Measurements from ENCODE around the gene PSMD12.
"Not testable (repeated sequence)": the region's sequence is repeated elsewhere in the genome, so short reads cannot be mapped to it uniquely, and the experiment has no call there.

The PSMD12 gene

DNA sequence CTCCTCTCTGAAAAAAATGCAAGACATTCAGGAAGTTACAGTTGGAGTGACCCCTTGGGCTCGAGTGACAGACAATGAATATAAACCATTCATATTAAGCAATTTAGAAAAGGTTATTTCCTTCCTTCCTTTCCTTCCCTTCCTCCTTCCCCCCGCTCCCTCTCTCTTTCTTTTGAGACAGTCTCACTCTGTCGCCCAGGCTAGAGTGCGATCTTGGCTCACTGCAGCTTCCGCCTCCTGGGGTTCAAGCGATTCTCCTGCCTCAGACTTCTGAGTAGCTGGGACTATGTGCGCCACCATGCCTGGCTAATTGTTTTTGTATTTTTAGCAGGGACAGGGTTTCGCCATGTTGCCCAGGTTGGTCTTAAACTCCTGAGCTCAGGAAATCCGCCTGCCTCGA is 13.2 kb downstream of the PSMD12 start:
- DNase-seq: no peak

DNA sequence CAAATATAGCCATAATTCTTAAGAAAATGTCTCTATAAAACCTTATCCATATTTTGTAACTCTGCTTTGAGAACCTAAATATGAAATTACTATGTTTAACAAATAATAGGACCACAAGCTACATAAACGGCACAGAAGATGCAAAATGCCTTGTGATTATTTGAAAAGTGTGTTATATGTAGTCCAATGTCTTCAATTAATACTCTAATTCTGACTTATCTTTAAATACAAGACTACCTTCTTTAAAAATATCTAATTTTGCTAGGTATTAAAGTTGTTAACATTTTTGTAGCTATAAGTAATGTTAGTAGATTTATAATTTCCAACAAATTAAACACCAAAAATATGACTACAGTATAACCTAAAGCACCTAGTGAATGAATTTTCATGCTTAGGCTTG is 17.0 kb downstream of the PSMD12 start:
- DNase-seq: no peak

DNA sequence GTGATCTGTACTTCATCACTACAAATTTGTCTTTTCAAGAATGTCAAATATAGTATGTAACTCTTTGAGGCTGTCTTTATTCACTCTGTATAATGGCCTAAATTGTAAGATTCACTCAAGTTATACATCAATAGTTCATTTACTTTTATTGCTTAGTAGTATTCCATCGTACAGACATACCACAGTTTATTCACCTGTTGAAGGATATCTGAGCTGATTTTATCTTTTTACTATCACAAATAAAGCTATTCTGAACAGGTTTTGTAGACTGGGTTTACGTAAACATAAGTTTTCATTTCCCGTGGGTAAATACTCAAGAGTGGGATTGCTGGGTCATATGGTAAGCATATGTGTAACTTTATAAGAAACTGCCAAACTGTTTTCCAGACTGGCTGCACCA is 18.6 kb downstream of the PSMD12 start:
- no peak for DNase-seq

DNA sequence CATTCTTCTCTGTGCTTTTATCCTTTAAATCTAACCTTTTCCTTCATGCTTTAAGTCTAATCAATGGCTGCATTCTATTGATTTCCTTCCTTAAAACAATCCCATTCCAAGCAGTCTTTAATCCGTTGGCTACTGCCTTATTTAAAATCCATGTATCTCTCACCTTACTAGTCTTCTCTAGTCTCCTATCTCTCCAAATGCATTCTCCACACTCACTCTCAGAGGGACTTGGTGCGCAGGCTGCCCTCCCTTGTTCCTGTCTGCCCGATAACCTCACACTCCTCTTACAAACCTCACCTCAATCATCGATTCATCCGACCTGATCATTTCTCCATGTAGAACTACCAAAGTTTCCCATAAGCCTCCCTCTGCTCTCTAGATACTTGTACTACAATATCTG is 23.1 kb downstream of the PSMD12 start:
- no peak for DNase-seq

DNA sequence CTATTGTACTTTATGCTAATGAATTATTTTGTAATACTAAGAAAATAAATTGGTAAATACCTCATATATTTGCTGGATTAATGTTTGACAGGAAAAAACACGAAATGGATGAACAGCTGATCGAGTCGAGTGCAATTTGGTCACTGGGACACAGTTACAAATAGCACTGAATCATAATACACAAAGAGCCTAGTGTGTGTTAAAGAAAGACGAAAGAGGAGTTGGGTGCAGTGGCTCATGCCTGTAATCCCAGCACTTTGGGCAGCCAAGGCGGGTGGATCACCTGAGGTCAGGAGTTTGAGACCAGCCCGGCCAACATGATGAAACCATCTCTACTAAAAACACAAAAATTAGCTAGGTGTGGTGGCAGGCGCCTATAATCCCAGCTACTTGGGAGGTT is 28.0 kb downstream of the PSMD12 start:
- not testable (repeated sequence) for DNase-seq

DNA sequence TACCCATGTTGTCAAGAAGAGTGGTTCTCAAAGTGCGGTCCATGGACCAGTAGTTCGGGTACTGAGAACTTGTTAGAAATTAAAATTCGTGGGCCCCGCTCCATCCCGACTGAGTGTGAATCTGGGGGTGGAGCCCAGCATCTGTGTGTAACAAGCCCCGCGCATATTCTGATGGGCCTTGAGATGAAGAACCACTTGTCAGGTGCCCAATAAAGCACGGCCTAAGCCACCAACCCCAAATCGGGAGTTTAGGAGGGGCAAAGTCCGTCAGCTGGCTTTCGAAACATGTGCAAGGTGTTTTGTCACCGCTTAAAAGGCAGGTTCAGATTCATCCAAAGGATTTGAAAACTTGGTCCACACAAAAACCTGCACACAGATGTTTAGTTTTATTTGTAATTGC is 29.5 kb downstream of the PSMD12 start:
- DNase-seq: no peak

DNA sequence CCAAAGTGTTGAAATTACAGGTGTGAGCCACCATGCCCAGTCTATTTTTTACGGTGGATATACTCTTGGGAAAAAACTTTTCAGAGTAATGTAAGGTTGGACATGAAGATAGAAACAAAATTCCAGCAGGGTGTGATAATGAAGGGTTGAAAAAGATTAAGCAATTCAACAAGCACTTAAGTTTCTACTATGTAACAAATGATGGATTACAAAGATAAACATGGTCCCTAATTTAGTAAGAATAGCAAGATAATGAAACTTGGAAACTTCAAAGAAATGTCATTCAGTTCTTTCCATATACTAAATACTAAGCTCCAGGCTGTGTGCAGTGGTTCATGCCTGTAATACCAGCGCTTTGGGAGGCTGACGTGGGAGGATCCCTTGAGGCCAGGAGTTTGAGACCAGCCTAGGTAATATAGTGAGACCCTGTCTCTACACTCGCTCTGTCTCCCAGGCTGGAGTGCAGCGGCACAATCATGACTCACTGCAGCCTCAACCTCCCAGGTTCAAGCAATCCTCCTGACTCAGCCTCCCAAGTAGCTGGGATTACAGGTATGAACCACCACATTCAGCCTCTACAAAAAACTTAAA is 31.0 kb downstream of the PSMD12 start:
- no peak for DNase-seq

DNA sequence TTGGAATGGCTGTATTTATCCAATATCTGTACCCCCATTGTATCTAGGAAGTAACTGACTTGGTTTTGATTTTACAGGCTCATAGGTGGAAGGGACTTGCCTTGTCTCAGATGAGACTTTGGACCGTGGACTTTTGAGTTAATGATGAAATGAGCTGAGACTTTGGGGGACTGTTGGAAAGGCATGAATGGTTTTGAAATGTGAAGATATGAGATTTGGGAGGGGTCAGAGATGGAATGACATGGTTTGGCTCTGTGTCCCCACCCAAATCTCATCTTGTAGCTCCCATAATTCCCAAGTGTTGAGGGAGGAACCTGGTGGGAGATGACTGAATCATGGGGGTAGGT is 34.2 kb downstream of the PSMD12 start:
- DNase-seq: not testable (repeated sequence)

DNA sequence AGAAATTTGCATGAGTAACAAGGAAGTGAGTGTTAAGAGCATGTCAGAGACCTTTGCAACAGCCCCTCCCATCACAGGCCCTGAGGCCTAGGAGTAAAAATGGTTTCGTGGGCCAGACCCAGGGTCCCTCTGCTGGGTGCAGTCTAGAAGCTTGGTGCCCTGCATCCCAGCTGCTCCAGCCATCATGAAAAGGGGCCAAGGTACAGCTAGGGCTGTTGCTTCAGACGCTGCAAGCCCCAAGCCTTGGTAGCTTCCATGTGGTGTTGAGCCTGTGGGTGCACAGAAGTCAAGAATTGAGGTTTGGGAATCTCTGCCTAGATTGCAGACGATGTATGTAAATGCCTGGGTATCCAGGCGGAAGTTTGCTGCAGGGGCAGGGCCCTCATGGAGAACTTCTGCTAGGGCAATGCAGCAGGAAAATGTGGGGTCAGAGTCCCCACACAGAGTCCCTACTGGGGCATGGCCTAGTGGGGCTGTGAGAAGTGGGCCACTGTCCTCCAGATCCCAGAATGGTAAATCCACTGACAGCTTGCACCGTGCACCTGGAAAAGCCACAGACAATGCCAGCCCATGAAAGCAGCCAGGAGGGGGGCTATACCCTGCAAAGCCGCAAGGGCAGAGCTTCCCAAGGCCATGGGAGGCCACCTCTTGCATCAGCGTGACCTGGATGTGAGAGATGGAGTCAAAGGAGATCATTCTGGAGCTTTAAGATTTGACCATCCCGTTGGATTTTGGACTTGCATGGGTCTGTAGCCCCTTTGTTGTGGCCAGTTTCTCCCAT is 34.8 kb downstream of the PSMD12 start:
- not testable (repeated sequence) for DNase-seq

DNA sequence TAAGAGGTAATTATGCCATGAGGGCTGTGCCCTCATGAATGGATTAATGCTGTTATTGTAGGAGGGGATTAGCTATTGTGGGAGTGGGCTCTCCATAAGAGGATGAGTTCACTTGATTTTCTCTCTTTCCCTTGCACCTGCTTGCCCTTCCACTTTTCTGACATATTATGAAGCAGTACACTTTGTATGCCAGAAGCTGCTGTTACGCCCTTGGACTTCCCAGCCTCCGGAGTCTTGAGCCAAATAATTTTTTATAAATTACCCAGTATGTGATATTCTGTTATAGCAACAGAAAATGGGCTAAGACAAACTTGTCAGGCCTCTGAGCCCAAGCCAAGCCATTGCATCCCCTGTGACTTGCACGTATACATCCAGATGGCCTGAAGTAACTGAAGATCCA is 38.4 kb downstream of the PSMD12 start:
- DNase-seq: no peak

DNA sequence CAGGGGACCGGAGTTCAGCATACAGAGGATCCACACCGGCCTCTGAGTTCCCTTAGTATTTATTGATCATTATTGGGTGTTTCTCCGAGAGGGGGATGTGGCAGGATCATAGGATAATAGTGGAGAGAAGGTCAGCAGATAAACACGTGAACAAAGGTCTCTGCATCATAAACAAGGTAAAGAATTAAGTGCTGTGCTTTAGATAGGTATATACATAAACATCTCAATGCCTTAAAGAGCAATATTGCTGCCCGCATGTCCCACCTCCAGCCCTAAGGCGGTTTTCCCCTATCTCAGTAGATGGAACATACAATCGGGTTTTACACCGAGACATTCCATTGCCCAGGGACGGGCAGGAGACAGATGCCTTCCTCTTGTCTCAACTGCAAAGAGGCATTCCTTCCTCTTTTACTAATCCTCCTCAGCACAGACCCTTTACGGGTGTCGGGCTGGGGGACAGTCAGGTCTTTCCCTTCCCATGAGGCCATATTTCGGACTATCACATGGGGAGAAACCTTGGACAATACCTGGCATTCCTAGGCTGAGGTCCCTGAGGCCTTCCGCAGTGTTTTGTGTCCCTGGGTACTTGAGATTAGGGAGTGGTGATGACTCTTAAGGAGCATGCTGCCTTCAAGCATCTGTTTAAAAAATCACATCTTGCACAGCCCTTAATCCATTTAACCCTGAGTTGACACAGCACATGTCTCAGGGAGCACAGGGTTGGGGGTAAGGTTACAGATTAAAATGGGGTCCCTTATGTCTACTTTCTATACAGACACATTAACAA is 39.2 kb downstream of the PSMD12 start:
- DNase-seq: not testable (repeated sequence)

DNA sequence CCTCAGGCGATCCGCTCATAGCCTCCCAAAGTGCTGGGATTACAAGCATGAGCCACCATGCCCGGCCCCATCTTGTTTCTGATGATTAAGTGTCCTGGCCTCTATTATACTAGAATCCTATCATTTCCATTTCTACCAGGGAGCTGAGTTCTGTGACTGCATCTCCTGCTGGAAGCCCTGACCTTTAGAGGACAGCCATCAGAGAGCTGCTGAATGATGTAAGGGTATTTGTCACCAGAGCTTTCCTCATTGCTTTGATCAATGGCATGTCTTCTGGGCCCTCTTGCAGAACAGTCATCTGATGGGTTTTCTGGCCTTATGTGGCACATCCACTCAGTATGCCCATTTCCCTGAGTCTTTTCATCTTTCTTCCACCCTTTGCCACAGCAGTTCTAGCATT is 39.9 kb downstream of the PSMD12 start:
- no peak for DNase-seq

DNA sequence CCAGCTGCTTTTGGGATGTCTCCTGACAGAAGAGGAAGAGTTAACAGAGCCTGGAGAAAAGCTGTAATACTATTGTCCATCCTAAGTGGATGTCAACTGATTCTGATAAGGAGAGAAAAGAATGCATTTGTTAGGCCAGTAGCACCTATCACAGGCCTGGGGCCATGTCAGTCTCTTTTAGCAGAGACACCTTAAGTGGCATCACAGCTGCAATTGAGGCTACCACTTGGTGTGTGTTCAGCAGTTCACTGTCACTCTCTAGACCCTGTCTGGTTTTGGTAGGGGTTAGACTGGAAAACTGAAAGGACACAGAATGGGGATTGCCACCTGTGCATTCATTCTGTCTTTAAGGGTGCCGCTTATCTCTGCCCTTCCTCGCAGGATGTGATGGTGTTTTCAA is 42.0 kb downstream of the PSMD12 start:
- DNase-seq: no peak

DNA sequence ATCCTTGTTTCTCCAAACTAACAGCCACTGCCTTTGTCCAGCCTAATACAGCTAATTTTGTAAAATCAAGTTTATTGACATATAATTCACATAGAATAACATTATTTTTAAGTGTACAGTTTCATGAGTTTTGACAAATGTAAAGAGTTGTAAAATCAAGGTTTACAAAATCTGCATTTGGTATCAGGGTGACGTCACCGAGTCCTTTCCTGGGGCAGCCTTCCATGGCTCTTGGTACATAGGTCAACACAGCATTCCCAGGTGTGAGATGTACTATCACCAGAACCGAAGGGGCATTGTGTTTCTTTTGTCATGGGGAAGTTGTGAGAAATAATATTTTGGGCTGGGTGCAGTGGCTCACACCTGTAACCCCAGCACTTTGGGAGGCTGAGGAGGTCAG is 42.9 kb downstream of the PSMD12 start:
- no peak for DNase-seq

DNA sequence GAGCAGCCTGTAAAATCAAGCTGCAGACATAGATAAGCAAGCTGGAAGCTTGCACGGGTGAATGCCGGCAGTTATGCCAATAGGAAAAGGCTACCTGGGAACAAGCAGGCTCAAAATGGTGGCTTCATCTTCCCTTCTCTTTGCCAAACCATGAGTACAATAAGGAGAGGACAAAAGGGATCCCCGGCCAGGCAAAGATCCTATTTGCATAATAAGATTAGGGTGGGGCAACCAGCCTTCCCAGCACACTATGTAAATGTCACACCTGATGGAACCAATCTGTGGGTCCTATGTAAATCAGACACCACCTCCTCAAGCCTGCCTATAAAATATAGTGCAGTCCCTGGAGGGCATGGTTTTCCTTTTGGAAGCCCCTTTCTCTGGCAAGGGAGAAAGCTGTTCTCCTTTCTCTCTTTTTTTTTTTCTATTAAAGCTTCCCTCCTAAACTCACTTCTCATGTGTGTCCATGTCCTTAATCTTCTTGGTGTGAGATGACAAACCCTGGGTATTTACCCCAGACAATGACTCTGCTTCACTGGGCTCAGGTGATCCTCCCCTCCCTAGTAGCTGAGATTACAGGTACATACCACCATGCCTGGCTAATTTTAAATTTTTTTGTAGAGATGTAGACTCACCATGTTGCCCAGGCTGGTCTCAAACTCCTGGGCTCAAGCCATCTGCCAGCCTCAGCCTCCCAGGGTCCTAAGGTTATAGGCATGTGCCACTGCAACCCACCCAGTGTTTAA is 44.2 kb downstream of the PSMD12 start:
- DNase-seq: no peak

DNA sequence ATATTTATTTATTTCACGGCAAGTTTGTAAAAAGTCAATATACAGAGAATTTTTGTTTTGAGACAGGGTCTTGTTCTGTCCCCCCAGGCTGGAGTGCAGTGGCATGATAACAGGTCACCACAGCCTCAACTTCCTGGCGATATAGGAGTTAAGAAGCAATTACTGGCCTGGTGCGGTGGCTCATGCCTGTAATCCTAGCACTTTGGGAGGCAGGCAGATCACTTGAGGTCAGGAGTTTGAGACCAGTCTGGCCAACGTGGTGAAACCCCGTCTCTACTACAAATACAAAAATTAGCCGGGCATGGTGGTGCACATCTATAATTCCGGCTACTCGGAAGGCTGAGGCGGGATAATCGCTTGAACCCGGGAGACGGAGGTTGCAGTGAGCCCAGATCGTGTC is 44.9 kb downstream of the PSMD12 start:
- not testable (repeated sequence) for DNase-seq

DNA sequence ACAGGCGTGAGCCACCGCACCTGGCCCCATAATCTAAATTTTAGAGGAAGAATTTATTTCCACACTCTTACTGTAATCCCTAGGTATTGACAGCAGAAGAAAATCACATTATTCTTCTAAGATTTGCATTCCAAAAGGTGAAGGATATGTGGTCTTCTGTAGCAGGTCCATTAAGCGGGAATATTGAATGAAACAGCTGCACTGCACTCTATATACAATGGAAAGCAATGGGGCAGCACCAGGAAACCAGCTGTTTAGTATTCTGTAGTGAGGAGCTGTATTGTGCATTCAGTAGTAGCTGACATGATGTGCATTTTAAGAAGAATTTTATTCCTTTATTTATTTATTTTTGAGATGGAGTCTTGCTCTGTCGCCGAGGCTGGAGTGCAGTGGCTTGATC is 49.6 kb downstream of the PSMD12 start:
- DNase-seq: no peak

DNA sequence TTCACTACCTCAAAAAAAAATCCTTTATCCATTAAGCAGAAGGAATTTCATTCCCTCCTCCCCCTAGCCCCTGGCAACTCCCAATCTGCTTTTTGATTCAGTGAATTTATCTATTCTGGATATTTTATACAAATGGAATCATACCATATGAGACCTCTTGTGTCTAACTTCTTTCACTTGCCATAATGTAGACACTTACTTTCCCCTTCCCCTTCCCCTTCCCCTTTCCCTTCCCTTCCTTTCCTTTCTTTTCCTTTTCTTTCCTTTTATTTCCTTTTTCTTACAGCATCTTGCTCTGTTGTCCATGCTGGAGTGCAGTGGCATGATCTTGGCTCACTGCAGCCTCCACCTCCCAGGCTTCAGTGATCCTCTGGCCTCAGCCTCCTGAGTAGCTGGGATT is 50.5 kb downstream of the PSMD12 start:
- no peak for DNase-seq

DNA sequence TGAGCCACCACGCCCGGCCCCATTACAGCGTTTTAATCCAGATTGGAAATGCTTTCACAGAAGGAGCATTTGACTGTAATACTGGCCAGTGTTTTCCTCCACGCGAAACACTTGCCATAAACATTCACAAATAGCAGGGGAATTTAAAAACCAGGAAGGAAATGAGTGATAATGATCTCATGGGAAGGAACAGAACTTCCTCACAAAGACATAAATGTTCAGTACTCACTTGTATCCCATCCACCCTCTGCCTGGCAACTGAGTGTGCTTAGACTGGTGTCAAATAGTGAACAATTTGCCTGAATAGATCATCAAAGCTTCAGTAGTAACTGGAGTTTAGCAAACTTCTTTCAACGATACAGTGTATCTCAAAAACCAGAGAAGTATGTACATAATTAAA is 54.1 kb downstream of the PSMD12 start:
- DNase-seq: no peak

DNA sequence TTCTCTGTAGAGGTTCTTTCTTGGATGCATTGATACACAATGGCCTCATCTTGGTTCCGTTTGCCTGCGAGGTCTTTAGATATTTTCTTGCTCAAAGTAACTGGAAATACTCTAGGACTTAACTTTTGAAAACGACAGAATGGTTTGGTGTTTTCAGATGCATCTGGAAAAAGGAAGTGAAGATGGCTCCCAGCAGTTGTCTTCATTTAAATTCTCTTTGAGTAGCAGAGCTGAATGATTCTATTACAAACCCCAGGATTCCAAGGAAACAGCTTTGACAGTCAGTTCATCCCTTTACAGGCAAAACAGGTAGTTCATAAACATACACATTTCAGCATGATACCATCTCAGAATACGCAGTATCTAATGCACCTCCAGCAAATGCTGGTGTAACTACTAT is 54.8 kb downstream of the PSMD12 start:
- DNase-seq: no peak

DNA sequence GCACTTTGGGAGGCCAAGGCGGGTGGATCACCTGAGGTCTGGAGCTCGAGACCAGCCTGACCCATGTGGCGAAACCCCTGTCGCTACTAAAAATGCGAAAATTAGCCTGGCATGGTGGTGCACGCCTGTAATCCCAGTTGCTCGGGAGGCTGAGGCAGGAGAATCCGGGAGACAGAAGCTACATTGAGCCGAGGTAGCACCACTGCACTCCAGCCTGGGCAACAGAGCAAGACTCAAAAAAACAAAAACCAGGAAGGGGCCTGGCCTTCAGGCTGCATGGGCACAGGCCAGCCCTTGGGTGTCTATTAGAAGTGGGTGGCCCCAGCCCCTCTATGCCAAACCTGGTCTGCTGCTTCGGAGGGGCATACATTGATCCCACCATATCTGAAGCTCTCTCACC is 56.0 kb downstream of the PSMD12 start:
- no peak for DNase-seq

DNA sequence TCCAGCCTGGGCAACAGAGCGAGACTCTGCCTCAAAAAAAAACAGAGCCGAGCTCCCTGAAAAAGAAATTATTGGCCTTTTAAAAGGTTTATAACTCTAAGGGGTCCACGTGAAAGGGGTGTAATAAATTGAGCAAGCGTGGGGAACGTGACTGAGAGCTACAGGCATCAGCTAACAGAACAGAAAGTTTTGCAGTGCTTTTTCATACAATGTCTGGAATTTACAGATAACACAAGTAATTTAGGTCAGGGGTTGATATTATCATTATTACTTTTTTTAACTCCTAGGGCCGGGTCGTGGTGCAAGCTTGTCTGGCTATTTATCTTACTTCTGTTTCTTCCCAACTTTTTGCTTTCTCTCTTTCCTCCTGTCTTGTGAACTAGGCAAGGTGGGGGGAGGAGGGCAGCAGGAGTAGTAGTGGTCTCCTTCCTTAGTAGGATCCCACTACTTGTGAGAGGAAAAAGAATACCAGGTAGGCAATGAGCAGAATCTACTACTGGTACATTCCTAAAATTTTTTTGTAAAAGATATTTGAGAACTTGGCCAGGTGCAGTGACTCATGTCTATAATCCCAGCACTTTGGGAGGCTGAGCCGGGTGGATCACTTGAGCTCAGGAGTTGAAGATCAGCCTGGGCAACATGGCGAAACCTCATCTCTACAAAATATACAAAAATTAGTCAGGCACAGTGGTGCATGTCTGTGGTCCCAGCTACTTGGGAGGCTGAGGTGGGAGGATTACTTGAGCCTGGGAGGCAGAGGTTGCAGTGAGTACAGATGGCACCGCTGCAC is 60.7 kb downstream of the PSMD12 start:
- DNase-seq: not testable (repeated sequence)
